ENCODE results near the gene DYNLT2B.
A peak's percentile ranks its signal among the peaks of the same experiment; 100 is the strongest.

DYNLT2B gene

GRCh38 chr3:196339493-196340254 lies 21.6 kb upstream of the DYNLT2B start:
- peak; percentile 33; the same call in 1 of the 3 replicates for ATAC-seq
- TF ChIP-seq ZNF565 (CRISPR knock-in tag; conservative IDR thresholded peaks at IDR 0.05; ENCODE audit: low read depth): no peak
- no peak for TF ChIP-seq ZNF8 (CRISPR knock-in tag; IDR thresholded peaks at IDR 0.05)
- TF ChIP-seq CSDC2 (CRISPR knock-in tag; IDR thresholded peaks at IDR 0.05): no peak
- TF ChIP-seq RARB (CRISPR knock-in tag; IDR thresholded peaks at IDR 0.05): no peak
- TF ChIP-seq ZFP3 (CRISPR knock-in tag; IDR thresholded peaks at IDR 0.05): no peak
- no peak for TF ChIP-seq BACH2 (CRISPR knock-in tag; IDR thresholded peaks at IDR 0.05; ENCODE audit: borderline replicate concordance)
- no peak for TF ChIP-seq SNAI2 (CRISPR knock-in tag; IDR thresholded peaks at IDR 0.05)
- TF ChIP-seq ISL1 (CRISPR knock-in tag; IDR thresholded peaks at IDR 0.05): no peak
- no peak for TF ChIP-seq ESRRG (CRISPR knock-in tag; IDR thresholded peaks at IDR 0.05)
- no peak for TF ChIP-seq GLIS3 (CRISPR knock-in tag; IDR thresholded peaks at IDR 0.05)
- no peak for TF ChIP-seq CREB5 (CRISPR knock-in tag; IDR thresholded peaks at IDR 0.05; ENCODE audit: low read depth)
- TF ChIP-seq ZC3H10 (CRISPR knock-in tag; IDR thresholded peaks at IDR 0.05): no peak
- no peak for TF ChIP-seq PPARA (CRISPR knock-in tag; IDR thresholded peaks at IDR 0.05; ENCODE audit: borderline replicate concordance)
- TF ChIP-seq TCF4 (CRISPR knock-in tag; IDR thresholded peaks at IDR 0.05; ENCODE audit: borderline replicate concordance): no peak
- TF ChIP-seq ZNF70 (CRISPR knock-in tag; IDR thresholded peaks at IDR 0.05): no peak
- TF ChIP-seq, protein P1, sequence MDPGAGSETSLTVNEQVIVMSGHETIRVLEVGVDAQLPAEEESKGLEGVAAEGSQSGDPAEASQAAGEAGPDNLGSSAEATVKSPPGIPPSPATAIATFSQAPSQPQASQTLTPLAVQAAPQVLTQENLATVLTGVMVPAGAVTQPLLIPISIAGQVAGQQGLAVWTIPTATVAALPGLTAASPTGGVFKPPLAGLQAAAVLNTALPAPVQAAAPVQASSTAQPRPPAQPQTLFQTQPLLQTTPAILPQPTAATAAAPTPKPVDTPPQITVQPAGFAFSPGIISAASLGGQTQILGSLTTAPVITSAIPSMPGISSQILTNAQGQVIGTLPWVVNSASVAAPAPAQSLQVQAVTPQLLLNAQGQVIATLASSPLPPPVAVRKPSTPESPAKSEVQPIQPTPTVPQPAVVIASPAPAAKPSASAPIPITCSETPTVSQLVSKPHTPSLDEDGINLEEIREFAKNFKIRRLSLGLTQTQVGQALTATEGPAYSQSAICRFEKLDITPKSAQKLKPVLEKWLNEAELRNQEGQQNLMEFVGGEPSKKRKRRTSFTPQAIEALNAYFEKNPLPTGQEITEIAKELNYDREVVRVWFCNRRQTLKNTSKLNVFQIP (CRISPR knock-in tag; IDR thresholded peaks at IDR 0.05; ENCODE audit: borderline replicate concordance, low read depth): no peak
- TF ChIP-seq ZFP30 (CRISPR knock-in tag; IDR thresholded peaks at IDR 0.05): no peak
- TF ChIP-seq TOX (CRISPR knock-in tag; IDR thresholded peaks at IDR 0.05; ENCODE audit: borderline replicate concordance): no peak
- no peak for TF ChIP-seq OSR1 (CRISPR knock-in tag; IDR thresholded peaks at IDR 0.05)
- TF ChIP-seq ARNTL (CRISPR knock-in tag; IDR thresholded peaks at IDR 0.05; ENCODE audit: borderline replicate concordance, low read depth): no peak

- ATAC-seq: no peak
- TF ChIP-seq TOX (CRISPR knock-in tag; IDR thresholded peaks at IDR 0.05; ENCODE audit: borderline replicate concordance) (no peak), ESRRG (CRISPR knock-in tag; IDR thresholded peaks at IDR 0.05) (no peak), ZC3H10 (CRISPR knock-in tag; IDR thresholded peaks at IDR 0.05) (no peak), CREB5 (CRISPR knock-in tag; IDR thresholded peaks at IDR 0.05; ENCODE audit: low read depth) (no peak), TCF4 (CRISPR knock-in tag; IDR thresholded peaks at IDR 0.05; ENCODE audit: borderline replicate concordance) (no peak)
- TF ChIP-seq, protein P2, sequence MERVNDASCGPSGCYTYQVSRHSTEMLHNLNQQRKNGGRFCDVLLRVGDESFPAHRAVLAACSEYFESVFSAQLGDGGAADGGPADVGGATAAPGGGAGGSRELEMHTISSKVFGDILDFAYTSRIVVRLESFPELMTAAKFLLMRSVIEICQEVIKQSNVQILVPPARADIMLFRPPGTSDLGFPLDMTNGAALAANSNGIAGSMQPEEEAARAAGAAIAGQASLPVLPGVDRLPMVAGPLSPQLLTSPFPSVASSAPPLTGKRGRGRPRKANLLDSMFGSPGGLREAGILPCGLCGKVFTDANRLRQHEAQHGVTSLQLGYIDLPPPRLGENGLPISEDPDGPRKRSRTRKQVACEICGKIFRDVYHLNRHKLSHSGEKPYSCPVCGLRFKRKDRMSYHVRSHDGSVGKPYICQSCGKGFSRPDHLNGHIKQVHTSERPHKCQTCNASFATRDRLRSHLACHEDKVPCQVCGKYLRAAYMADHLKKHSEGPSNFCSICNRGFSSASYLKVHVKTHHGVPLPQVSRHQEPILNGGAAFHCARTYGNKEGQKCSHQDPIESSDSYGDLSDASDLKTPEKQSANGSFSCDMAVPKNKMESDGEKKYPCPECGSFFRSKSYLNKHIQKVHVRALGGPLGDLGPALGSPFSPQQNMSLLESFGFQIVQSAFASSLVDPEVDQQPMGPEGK (CRISPR knock-in tag; IDR thresholded peaks at IDR 0.05; ENCODE audit: borderline replicate concordance): no peak
Measured at GRCh38 chr3:196339044-196339443, 21.0 kb upstream of the DYNLT2B start.

- ATAC-seq: no peak
Measured at GRCh38 chr3:196336319-196337145, 18.5 kb upstream of the DYNLT2B start.

More at GRCh38 chr3:196336319-196337145, 18.5 kb upstream of the DYNLT2B start:
- TF ChIP-seq OSR1 (CRISPR knock-in tag; IDR thresholded peaks at IDR 0.05): no peak
- no peak for TF ChIP-seq GLIS3 (CRISPR knock-in tag; IDR thresholded peaks at IDR 0.05)
- no peak for TF ChIP-seq TOX (CRISPR knock-in tag; IDR thresholded peaks at IDR 0.05; ENCODE audit: borderline replicate concordance)
- no peak for TF ChIP-seq ZFP30 (CRISPR knock-in tag; IDR thresholded peaks at IDR 0.05)
- TF ChIP-seq SNAI2 (CRISPR knock-in tag; IDR thresholded peaks at IDR 0.05): no peak
- TF ChIP-seq ZNF565 (CRISPR knock-in tag; conservative IDR thresholded peaks at IDR 0.05; ENCODE audit: low read depth): no peak
- TF ChIP-seq ARNTL (CRISPR knock-in tag; IDR thresholded peaks at IDR 0.05; ENCODE audit: borderline replicate concordance, low read depth): no peak

Measured in SK-N-SH treated with all-trans-retinoic acid at 6 μM for 48 hours (cell line).